HEK293T (cell line): ENCODE measurements around the gene PPARA.

Experiments used
- CTCF ChIA-PET: fragments of 350-600 bp; formaldehyde crosslinking; extraction: SDS; loops from one replicate; lab custom pipeline; 2021; ENCODE audit warnings: antibody characterized with exemption, inconsistent platforms; lab: Yijun Ruan, JAX
- POLR2A ChIA-PET: fragments of 350-600 bp; formaldehyde crosslinking; extraction: SDS; loops from one replicate; lab custom pipeline; 2020; ENCODE audit warnings: antibody characterized with exemption, inconsistent platforms; lab: Yijun Ruan, JAX
- DNase-seq: peaks from one replicate; pipeline ENCODE4 v3.0.0; 2012; ENCODE audit warnings: mixed read lengths; ENCODE audit errors: extremely low spot score
- ARNT ChIP-seq: fragments of 450-650 bp; IDR thresholded peaks from 2 replicates; pipeline ENCODE4 v1.6.1; 2017; ENCODE audit warnings: mild to moderate bottlenecking
- BHLHE40 ChIP-seq: fragments of 450-650 bp; IDR thresholded peaks from 2 replicates; pipeline ENCODE4 v1.6.1; 2016; ENCODE audit warnings: mild to moderate bottlenecking, moderate library complexity, borderline replicate concordance
- CTBP1 ChIP-seq: fragments of 450-650 bp; IDR thresholded peaks from 2 replicates; pipeline ENCODE4 v1.6.1; 2016; ENCODE audit warnings: borderline replicate concordance
- ELF4 ChIP-seq: fragments of 450-650 bp; IDR thresholded peaks from 2 replicates; pipeline ENCODE4 v1.6.1; 2017; ENCODE audit warnings: antibody characterized with exemption
- FOXA1 ChIP-seq: fragments of 450-650 bp; IDR thresholded peaks from 2 replicates; pipeline ENCODE4 v1.6.1; 2016; ENCODE audit warnings: mild to moderate bottlenecking
- FOXK2 ChIP-seq: fragments of 450-650 bp; IDR thresholded peaks from 2 replicates; pipeline ENCODE4 v1.6.1; 2016; ENCODE audit warnings: mild to moderate bottlenecking
- FOXM1 ChIP-seq: fragments of 450-650 bp; IDR thresholded peaks from 2 replicates; pipeline ENCODE4 v1.6.1; 2017; ENCODE audit warnings: mild to moderate bottlenecking, borderline replicate concordance
- HDGF ChIP-seq: fragments of 450-650 bp; IDR thresholded peaks from 2 replicates; pipeline ENCODE4 v1.6.1; 2017; ENCODE audit warnings: antibody characterized with exemption, borderline replicate concordance
- L3MBTL2 ChIP-seq: fragments of 450-650 bp; conservative IDR thresholded peaks from 2 replicates; pipeline ENCODE4 v1.6.1; 2016; ENCODE audit warnings: mild to moderate bottlenecking
- LEF1 ChIP-seq: fragments of 450-650 bp; IDR thresholded peaks from 2 replicates; pipeline ENCODE4 v1.6.1; 2017; ENCODE audit warnings: mild to moderate bottlenecking, borderline replicate concordance
- NFRKB ChIP-seq: fragments of 450-650 bp; IDR thresholded peaks from 2 replicates; pipeline ENCODE4 v1.6.1; 2016; ENCODE audit warnings: mild to moderate bottlenecking, moderate library complexity
- SP1 ChIP-seq: fragments of 450-650 bp; IDR thresholded peaks from 2 replicates; pipeline ENCODE4 v1.6.1; 2017
- SUZ12 ChIP-seq: fragments of 450-650 bp; IDR thresholded peaks from 2 replicates; pipeline ENCODE4 v1.6.1; 2016; ENCODE audit warnings: mild to moderate bottlenecking
- TARDBP ChIP-seq: fragments of 450-650 bp; IDR thresholded peaks from 2 replicates; pipeline ENCODE4 v1.6.1; 2016
- ZNF384 ChIP-seq: fragments of 450-650 bp; IDR thresholded peaks from 2 replicates; pipeline ENCODE4 v1.6.1; 2016
- TF ChIP-seq, protein P1 (sequence below): fragments of 450-650 bp; IDR thresholded peaks from 2 replicates; pipeline ENCODE4 v1.6.1; 2016

PPARA gene

DNA sequence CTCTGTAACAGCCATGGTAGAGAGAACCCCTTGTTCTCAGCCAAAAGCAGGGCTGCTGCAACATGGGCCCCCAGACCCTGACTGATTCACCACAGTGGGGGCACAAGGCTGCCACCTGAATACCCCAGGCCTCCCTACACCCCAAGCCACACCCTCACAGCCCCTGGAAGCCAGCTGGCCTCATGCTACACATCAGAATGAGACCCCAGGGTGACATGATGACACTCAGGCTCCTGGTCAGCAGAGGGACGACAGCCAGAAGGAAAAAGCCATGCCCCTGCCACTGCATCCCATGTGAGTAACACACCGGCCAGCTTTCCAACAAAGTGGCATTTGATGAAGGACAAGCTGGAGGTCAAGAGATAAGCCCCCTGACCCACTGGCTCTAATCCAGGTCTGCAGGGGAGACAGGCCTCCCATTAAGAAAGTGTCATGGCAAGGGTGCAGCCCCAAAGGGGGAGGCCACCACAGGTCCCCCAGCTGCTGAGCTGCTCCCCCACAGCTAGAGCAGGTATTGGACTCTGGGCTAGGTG, 97.2 kb downstream of the PPARA start:
- ChIA-PET CTCF (no interaction called here), POLR2A (interaction anchor here (0.8 to 1.0 kb wide), 2 partner anchors 9 to 20 kb away, joined by 3 read pairs; partner anchors contain the start of gene TTC38)
- no peak for TF ChIP-seq FOXK2
- no peak for TF ChIP-seq L3MBTL2
- TF ChIP-seq HDGF = no peak
- no peak for TF ChIP-seq SUZ12
- no peak for DNase-seq

DNA sequence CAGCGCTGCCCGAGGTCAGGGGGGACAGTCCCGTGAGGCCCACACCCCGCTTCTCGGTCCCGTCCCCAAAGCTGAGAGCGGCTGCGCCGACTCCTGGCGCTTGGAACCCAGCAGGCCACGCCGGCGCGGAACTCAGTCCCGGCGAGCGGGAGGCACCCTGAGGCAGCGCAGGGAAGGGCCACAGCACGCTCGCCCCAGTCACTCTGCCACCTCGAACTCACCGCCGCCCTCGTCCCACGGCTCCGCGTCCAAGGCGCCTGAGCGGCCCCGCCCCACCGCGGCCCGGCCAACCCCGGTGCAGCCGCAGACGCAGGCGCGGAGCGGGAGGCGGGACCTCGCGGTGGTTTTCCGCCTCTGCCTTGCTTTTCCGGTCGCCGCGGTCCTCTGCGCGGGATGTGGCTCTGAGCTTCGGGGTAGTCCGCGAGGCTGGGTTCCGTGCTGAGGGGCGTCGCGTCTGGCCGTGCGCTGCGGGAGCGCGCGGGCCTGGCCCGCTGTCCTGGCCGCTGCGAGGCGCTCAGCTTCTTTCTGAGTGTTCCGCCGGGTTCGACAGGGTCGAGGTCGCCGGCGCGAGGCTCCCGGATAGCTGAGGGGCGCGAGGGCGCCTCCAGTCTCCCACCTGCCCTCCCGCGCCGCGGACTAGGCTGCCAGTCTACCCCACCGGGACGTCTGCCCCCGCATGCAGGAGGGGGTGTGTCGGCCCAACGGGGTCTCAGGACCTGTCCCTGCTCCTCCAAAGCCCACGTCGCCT, 99.9 kb downstream of the PPARA start, which contains the start of gene CDPF1:
Gene CDPF1, minus strand, starts transcription at position 259 of the 748 bp plus-strand sequence. CDS start 2,009 bp downstream, outside the sequence.
- TF ChIP-seq ELF4 = peak; percentile 21; the same call in 1 of the 2 replicates
- no peak for TF ChIP-seq NFRKB
- peak; percentile 96 for TF ChIP-seq L3MBTL2
- CTCF ChIA-PET = interaction anchor here (0.9 kb wide), 1 partner anchor 49 kb away, joined by 3 read pairs; no protein-coding TSS in a partner anchor
- POLR2A ChIA-PET = interaction anchor here (0.6 to 1.8 kb wide), 16 partner anchors 10 to 128 kb away, joined by 3 to 11 read pairs (median 4); partner anchors contain the start of genes GTSE1, TRMU and TTC38
- peak; percentile 87 for DNase-seq

DNA sequence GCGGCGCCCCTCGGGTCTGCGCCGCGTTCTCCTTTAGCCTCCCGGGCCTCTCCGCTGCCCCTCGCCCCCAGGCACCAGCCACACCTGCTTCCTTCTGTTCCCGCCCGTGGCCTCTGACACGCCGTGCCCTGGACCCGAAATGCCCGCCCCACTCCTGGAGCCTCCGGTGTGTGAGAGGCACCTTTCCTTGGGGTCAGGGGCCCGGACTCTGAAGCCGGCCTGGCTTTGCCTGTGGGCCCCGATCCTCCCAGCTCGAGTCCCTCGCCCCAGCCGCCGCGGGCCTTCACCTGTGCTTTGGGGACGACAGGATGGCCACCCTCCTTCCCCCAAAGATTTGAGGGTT, 100.4 kb downstream of the PPARA start:
- CTCF ChIA-PET = interaction anchor here (0.9 kb wide), 1 partner anchor 49 kb away, joined by 3 read pairs; no protein-coding TSS in a partner anchor

DNA sequence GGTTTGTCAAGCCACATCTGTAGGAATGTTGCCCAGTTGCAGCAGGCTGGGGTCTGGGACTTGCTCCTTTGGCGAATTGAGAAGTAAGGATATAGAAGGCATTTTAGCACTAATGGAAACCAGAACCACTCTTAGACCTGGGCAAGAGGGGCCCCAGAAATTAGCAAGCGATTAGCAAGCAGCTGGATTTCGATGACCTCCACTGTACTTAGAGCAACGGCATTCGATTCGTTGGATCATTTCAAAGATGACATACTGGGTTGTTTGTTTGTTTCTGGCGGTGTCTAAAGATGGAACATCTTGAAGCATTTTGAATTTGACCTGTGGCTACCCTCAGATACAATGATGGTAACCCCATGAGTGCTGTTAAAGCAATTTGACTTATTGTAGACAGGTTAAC, 100.9 kb downstream of the PPARA start:
- no peak for DNase-seq
- CTCF ChIA-PET = interaction anchor here (0.9 kb wide), 1 partner anchor 48 kb away, joined by 3 read pairs; no protein-coding TSS in a partner anchor
- POLR2A ChIA-PET = interaction anchor here (1.6 kb wide), 1 partner anchor 50 kb away, joined by 6 read pairs; no protein-coding TSS in a partner anchor
- no peak for TF ChIP-seq FOXA1
- no peak for TF ChIP-seq CTBP1
- TF ChIP-seq ELF4 = no peak
- TF ChIP-seq, protein P1, sequence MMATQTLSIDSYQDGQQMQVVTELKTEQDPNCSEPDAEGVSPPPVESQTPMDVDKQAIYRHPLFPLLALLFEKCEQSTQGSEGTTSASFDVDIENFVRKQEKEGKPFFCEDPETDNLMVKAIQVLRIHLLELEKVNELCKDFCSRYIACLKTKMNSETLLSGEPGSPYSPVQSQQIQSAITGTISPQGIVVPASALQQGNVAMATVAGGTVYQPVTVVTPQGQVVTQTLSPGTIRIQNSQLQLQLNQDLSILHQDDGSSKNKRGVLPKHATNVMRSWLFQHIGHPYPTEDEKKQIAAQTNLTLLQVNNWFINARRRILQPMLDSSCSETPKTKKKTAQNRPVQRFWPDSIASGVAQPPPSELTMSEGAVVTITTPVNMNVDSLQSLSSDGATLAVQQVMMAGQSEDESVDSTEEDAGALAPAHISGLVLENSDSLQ = no peak
- TF ChIP-seq ARNT = no peak
- no peak for TF ChIP-seq SUZ12
- no peak for TF ChIP-seq HDGF
- TF ChIP-seq FOXK2 = no peak
- no peak for TF ChIP-seq ZNF384
- TF ChIP-seq SP1 = no peak
- TF ChIP-seq LEF1 = no peak
- TF ChIP-seq TARDBP = no peak
- no peak for TF ChIP-seq FOXM1
- TF ChIP-seq NFRKB = no peak
- no peak for TF ChIP-seq BHLHE40
- no peak for TF ChIP-seq L3MBTL2

More for the DNA sequence above, 100.4 kb downstream of the PPARA start:
- TF ChIP-seq FOXM1 (no peak), SUZ12 (no peak), FOXK2 (no peak), L3MBTL2 (no peak), NFRKB (no peak), ZNF384 (no peak), LEF1 (no peak), SP1 (no peak)
- TF ChIP-seq, protein P1 = no peak
- DNase-seq = no peak
- POLR2A ChIA-PET = interaction anchor here (0.9 to 1.6 kb wide), 12 partner anchors 9 to 128 kb away, joined by 3 to 11 read pairs (median 6); partner anchors contain the start of genes GTSE1, TRMU and TTC38

DNA sequence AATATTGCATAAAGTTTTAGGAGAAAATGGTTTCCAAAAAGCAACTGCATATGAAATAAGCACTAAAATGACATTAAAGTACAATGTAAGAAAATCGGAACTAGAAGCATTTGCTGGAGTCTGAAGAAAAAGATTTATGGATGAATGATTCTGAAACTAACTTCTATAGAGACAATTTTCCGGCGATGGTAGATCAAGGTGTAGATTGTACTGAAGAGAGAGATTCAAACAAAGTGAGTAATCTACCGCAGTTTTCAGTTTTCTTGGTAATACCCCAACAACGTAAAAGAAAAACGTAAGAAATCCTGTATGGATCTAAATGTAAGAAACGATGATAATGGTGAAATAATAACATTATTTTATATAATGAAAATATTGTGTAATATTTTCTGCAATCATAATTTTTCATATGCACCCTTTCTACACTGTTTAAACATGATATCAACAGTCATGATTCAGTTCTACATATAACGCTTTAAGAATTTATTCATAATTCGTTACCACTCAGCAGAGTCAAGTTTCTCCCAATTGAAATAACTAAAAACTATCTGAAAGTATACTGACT, 101.6 kb downstream of the PPARA start:
- ChIA-PET POLR2A (no interaction called here), CTCF (no interaction called here)
- TF ChIP-seq TARDBP (no peak), BHLHE40 (no peak), FOXA1 (no peak), LEF1 (no peak), FOXM1 (no peak), CTBP1 (no peak), ELF4 (no peak), SUZ12 (no peak), ZNF384 (no peak), ARNT (no peak), L3MBTL2 (no peak), SP1 (no peak)
- TF ChIP-seq, protein P1 = no peak
- DNase-seq = no peak
